Superior temporal gyrus (tissue), 1 donor: ENCODE data around the gene DMGDH.
"Not testable (repeated sequence)": the region's sequence is repeated elsewhere in the genome, so short reads cannot be mapped to it uniquely, and the experiment has no call there.

ENCODE experiments used
- DNase-seq: peaks from one replicate; pipeline ENCODE4 v3.0.0-alpha.2; 2016; ENCODE audit errors: extremely low spot score

DMGDH gene

GRCh38 chr5:79011869-79012268 is 57.6 kb downstream of the DMGDH start:
- DNase-seq, result no peak

- DNase-seq, result no peak
These were observed 58.1 kb downstream of the DMGDH start for GRCh38 chr5:79011219-79011836.

- no peak for DNase-seq
These were observed 61.1 kb downstream of the DMGDH start for GRCh38 chr5:79008362-79008761.

- DNase-seq, result no peak
These were observed 61.6 kb downstream of the DMGDH start for GRCh38 chr5:79007872-79008271.

- DNase-seq, result no peak
These were observed 63.4 kb downstream of the DMGDH start for GRCh38 chr5:79005936-79006631.

- DNase-seq, result no peak
These were observed 64.3 kb downstream of the DMGDH start for GRCh38 chr5:79005151-79005550.

GRCh38 chr5:79002374-79002773 is 67.1 kb downstream of the DMGDH start:
- DNase-seq, result no peak

- DNase-seq, result no peak
These were observed 68.0 kb downstream of the DMGDH start for GRCh38 chr5:79001471-79001870.

GRCh38 chr5:78997090-78997489 is 72.4 kb downstream of the DMGDH start:
- DNase-seq, result no peak

GRCh38 chr5:78995521-78996007 is 73.9 kb downstream of the DMGDH start:
- DNase-seq, result no peak

GRCh38 chr5:78993165-78993564 is 76.3 kb downstream of the DMGDH start:
- DNase-seq, result no peak

GRCh38 chr5:78992146-78992545 is 77.3 kb downstream of the DMGDH start:
- no peak for DNase-seq

- DNase-seq, result no peak
These were observed 80.4 kb downstream of the DMGDH start for GRCh38 chr5:78989080-78989479.

- no peak for DNase-seq
These were observed 83.7 kb downstream of the DMGDH start for GRCh38 chr5:78985725-78986223.

GRCh38 chr5:78985116-78985724 is 84.3 kb downstream of the DMGDH start, which contains the start of gene ARSB:
Gene ARSB (minus strand): TSS chr5:78985310. CDS start chr5:78985248, 62 bp downstream.
- peak; percentile 64 for DNase-seq

GRCh38 chr5:78984439-78985115 is 84.9 kb downstream of the DMGDH start:
- peak; percentile 85 for DNase-seq

- DNase-seq, result peak; percentile 71
These were observed 85.7 kb downstream of the DMGDH start for GRCh38 chr5:78983601-78984438.

GRCh38 chr5:78983194-78983593 is 86.3 kb downstream of the DMGDH start:
- not testable (repeated sequence) for DNase-seq

GRCh38 chr5:78979909-78980308 is 89.6 kb downstream of the DMGDH start:
- no peak for DNase-seq

- no peak for DNase-seq
These were observed 90.2 kb downstream of the DMGDH start for GRCh38 chr5:78979117-78979742.

- no peak for DNase-seq
These were observed 94.4 kb downstream of the DMGDH start for GRCh38 chr5:78975035-78975434.
